Measurements from ENCODE around the gene DTWD1.
"Not testable (repeated sequence)": the region's sequence is repeated elsewhere in the genome, so short reads cannot be mapped to it uniquely, and the experiment has no call there.

Gene DTWD1, protein sequence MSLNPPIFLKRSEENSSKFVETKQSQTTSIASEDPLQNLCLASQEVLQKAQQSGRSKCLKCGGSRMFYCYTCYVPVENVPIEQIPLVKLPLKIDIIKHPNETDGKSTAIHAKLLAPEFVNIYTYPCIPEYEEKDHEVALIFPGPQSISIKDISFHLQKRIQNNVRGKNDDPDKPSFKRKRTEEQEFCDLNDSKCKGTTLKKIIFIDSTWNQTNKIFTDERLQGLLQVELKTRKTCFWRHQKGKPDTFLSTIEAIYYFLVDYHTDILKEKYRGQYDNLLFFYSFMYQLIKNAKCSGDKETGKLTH

DNA sequence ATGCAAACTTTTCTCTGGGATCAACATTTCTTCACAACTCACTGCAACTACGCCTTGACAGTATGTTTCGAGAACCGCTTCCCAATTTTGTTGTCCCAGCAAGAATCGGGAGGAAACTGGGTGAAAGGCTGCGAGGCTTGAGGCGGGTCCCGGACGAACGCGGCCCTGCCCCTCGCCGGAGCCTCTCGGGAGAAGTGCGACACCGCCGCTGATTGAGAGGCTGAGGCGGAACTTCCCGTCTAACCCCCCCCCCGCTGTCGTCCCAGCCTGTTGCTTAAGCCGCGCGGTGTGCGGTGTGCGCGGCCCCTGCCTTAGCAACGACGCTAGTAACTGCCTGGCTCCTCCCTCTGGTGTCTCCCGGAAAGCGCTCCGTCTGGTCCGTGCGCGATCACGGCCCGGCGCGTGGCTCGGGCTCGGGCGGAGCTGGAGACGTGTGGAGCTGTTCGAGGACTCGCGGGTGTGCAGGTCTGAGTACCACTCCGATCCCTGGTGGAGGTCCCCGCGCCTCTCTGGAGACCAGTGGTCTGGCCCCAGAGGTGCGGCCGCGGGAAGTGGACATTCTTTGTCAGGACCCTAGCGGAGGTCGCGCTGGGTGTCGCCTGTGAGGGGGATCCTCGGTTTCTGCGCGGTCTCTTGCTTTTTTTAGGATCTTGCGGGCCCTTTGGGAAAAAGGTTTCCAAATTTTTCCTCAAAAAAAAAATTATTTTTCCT, at the start of gene DTWD1, which contains the start of gene FAM227B:
TSS of gene DTWD1 (plus strand) at position 391 of the 711 bp plus-strand sequence. CDS start 4,120 bp downstream, outside the sequence.
TSS of gene FAM227B (minus strand) at position 161 of the 711 bp plus-strand sequence. CDS start 5,647 bp downstream, outside the sequence.
- peak; percentile 95 for DNase-seq

- DNase-seq = no peak
Measured at GRCh38 chr15:49573421-49573820, 47.4 kb upstream of the DTWD1 start.

DNA sequence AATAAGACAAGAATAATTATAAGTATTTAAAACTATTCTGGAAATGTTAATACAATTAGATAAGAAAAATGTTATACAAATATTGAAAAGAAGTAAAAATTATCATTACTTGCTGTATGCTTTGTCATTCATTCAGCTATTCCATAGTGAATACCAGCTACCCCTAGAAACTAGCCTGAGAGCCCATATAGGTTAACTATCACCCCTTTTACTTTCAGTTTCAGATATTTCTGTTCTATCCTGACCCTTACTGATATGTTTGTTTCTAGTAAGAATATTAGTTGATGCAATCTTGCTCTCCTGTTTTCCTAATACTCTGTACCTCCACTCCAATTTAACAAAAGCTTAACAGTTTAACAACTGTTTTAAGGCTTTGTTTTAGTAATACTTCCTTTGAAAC, 31.8 kb upstream of the DTWD1 start:
- DNase-seq = no peak

GRCh38 chr15:49592829-49593316, 28.0 kb upstream of the DTWD1 start:
- not testable (repeated sequence) for DNase-seq

DNA sequence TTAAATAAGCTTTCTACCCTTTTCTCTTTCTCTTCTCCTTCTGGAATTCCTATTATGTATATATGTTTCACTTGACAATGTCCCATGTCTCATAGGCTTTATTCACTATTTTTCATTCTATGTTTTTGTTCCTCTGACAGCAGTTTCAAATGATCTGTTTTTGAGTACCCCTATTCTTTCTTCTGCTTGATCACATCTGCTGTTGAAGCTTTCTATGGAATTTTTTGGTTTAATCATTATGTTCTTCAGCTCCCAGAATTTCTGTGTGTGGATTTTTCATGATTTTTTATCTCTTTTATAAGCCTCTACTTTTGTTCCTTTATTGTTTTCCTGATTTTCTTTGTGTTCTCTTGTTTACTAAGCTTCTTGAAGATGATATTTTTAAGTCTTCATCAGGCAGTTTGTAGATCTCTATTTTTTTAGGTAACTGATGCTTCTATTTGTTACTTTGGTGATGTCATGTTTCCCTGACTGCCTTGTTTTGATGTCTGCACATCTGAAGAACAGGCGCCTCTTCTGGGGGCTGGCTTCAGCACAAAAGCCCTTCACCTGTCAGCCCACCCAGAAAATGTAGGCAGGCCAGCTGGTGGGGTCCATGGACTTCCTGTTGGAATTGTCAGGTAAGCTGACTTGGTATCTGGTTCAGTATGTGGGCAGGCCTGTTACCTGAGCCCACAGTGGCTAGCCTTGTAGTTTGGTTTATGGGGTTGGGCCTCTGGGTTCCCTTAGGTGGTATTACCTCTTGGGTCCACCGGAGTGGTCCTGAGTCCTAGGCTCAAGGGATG, 16.0 kb upstream of the DTWD1 start:
- no peak for DNase-seq

- DNase-seq = no peak
Measured at GRCh38 chr15:49605588-49605987, 15.3 kb upstream of the DTWD1 start.

DNA sequence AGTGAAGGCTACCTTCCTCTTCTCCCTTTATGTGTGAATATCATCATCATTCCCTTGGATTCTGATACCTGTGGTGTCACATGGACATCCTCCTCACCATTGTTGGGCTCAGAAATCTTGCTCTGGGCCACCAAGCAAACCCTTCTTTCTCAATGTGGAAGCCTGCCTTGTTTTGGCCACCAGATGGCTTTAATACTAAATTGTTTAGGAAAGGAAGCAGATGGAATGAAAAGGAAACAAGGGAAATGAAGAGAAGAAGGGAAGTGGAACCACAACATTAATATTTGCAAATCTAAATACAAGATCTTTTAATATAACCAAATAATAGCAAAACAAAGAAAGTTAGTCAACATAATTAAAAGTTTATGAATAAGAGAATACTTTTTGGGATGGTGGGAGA, 14.3 kb upstream of the DTWD1 start:
- DNase-seq = no peak

- no peak for DNase-seq
Measured at GRCh38 chr15:49610157-49610918, 10.5 kb upstream of the DTWD1 start.

GRCh38 chr15:49612240-49612639, 8.6 kb upstream of the DTWD1 start:
- not testable (repeated sequence) for DNase-seq

DNA sequence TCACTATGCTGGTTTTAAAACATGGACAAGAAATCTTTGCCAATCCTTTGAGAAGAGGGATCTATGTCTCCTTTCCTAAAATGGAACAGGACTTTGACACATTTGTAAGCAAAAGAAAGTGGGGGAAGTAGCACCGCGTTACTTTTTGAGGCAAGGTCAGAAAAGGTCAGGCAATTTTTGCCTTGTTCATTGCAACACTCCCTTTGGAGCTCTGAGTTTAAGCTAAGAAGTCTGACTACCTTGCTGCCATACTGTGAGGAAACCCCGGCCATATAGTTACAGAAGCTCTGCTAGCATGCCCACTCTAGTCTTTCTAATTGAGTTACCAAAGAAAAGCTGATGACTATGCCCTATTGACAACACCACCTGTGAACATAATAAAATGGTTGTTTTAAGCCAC, 1.6 kb upstream of the DTWD1 start:
- no peak for DNase-seq

DNA sequence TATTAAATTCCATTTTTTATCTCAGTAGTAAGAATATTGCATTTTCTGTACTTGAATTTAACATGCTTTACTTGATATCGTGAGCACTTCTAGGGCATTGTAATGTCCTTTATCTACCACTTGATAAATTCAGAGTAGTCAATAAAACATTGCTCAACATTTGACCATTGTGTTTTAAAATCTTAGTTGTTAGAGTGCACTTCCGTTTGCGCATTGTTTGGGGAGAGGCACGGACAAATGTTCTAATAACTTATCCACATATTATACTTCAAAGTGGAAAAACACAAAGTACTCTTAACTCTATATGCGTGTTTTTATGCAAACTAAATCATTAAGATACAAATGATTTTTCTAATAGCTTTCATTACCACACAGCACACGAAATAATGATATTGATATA, 649 bp upstream of the DTWD1 start:
- no peak for DNase-seq

GRCh38 chr15:49621401-49621811, 558 bp downstream of the DTWD1 start:
- no peak for DNase-seq

DNA sequence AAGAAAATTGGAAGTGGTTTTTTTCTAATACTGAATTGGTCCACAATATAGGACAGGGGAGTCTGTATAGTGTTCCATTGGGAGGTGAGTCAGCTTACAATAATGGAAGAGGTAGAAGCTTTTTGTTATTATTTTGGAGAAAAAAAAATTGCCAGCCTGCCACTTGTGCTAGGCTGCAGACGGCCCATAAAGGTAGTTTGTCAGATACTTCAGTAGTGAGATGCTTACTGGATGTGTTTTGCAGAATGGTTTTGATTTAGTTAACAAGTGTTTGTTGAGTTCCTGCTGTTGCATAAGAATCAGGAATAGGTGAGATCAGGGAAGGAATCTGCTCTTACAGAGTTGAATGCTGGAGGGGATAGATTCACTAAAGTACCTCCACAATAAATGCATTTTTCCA, 1.0 kb downstream of the DTWD1 start:
- DNase-seq = no peak

DNA sequence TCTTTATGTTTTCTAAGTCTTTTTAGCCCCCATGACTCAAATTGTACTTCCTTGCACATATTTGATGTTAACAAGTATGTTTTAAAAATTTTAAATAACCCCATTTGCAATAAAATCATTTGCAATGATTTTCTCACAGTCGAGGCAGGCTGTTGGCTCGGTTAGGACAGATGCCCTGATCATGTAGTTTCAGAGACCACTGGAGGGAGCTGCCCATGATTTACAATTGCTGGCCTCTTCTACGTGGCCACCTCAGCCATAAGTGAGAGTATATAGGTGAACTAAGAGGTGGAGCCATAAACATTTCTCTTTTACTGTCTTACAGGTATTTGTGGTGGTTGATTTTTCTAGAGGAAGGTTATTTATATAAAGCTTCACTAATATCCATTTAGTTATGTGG, 1.7 kb downstream of the DTWD1 start:
- no peak for DNase-seq

DNA sequence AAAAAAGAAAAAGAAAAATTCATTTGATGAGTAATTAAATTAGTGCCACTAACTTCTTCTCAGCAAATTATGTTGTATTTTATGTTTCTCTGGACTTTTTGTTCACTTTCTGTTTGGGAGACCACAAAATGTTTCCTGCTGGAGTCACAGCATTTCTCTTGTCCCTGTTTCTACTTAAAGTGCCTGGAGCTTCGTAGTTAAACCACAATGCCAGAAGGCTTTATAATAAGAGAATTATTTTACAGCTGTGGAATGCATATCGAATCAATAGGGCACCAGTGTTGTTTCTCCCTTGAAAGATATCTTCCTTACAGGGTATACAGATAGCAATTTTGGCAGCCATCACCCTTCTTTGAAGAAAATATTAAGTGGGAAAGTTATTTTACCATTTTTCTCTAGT, 3.2 kb downstream of the DTWD1 start:
- DNase-seq = no peak

- DNase-seq = no peak
Measured at GRCh38 chr15:49625460-49626036, 4.7 kb downstream of the DTWD1 start.

- DNase-seq = no peak
Measured at GRCh38 chr15:49627407-49627877, 6.6 kb downstream of the DTWD1 start.

- DNase-seq = no peak
Measured at GRCh38 chr15:49628379-49628778, 7.5 kb downstream of the DTWD1 start.

DNA sequence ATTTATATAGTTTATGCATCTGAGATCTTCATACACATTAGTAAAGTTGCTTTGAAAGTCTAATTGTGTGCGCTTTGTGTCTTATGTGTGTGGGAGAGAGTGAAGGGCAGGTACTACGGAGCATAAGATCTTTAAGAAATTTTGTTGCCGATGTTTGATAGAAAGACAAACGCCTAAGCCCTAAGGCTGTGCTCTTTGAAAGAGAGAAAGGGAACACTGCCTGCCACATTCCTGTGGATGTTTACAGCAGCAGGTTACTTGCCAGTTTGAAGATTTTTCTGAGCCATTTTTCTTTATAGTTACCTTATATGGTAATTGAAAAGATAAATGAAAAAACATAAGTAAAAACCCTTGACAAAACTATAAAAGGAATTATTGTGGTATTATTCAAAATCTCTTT, 17.0 kb downstream of the DTWD1 start:
- no peak for DNase-seq

DNA sequence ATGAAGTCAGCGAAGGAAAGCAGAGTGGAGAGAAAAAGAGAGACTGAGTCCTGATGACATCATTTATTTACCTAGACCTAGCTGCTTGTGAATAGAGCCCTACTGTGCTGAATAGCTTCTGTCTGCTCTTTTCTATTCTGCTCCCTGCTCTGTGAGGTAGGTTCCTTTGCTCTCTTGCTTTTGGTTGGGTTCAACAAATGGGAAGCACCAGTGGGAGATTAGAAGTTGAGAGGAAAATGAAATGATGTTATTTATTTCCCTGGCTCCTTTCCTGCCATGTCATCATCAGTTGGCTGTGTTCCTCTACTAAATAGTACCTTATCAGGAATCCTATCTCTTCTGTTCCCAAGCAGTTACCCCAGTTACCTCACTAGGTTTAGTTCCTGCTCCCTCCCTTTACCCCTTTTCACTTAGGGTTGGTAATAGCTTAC, 23.5 kb downstream of the DTWD1 start:
- DNase-seq = no peak

DNA sequence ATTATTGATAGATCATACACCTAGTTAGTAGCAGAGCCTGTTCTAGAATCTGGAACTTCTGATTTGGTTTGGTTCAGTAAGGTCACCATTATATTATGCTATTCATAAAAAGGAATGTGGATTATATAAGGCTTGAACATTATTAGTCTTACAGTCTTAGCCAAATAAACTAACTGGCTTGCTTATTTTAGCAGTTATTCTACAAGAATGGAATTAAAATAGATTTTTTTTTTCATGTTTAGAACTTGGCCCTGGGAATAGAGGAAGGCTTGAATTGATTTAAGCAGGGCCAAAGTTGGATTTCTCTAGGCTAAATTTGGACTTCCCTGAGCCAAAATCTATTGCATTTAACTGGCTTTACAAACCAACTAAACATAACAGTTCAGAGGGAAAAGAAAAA, 24.4 kb downstream of the DTWD1 start:
- no peak for DNase-seq

GRCh38 chr15:49645941-49646340, 25.1 kb downstream of the DTWD1 start:
- peak; percentile 24 for DNase-seq

All from NCI-H2081 treated with DMSO at 0.1 percent for 48 hours (cell line).